Measurements from ENCODE around the gene SHQ1.
"Not testable (repeated sequence)": the region's sequence is repeated elsewhere in the genome, so short reads cannot be mapped to it uniquely, and the experiment has no call there.

SHQ1 gene

DNA sequence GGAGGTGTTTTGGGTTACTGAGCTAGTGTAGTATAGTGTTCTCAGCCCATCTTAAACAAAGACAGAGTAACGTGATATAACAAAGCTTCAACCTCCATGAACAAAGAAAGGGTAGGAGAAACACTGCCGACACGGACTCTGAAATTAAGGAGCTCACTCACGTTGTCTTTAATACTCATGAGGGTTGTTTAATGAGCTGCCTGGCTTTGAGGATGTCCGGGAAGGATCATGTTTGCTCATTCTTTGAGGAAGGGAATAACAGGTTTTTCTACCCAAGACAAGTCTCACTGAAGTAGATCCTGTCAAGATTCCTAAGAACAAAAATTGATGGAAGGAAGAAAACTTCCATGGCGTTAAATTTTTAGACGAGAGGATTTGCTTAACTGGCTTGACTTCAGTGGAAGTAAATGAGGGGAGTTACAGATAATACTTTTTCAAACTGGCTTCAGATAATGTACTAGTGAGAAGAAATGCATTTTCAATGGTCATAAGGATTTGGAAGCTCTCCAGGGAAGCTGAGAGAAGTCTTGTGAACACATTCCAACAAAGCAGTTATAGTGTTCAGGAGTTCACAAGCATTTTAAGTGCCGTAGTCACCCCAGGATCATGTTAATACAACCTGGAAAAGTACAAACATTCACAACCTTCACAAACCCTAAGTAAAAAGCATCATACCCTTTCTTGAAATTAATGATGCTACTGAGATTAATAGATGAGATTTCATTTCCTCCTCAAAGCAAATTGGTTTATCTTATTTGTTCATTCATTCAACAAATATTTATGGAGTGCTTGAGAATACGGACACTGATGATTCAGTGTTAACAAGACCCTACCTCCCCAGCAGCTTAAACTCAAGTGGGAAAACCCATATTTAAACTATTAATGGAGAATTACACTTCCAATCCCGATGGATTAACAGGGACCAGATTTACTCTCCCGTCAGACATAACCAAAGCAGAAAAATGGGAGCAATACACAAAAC is 101.5 kb downstream of the SHQ1 start:
- no peak for DNase-seq

DNA sequence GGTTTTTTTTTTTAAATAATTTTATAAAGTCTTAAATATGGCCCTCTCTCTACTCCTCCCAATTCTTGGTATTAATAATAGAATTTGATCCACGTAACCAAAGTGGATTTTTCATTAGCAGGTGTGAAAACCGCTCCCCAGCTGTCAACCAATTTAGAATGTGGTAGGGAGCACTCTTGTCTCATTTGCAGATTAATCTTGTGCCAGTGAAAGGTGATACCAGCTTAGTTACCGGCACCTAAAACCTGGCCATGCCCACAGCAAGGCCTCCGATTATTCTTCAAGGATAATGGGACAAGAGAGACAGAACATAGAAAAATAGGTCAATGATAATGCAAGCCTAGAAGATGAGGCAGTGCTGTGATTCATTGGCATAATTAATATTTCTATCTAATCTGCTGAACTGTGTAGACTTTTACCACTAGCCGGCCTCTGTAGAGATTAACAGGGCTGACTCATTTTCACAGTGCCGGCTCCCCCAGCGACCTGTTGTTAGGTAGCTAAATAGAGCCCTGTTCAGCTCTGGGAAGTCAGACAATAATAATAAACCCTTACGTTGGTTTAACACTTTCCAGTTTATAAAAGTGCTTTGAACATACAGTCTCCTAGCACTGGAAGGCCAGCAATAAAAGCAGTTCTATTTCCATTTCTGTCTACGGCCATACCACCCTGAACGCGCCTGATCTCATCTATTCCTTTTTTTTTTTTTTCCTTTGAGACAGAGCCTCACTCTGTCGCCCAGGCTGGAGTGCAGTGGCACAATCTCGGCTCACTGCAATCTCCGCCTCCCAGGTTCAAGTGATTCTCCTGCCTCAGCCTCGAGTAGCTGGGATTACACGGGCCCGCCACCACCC is 102.9 kb downstream of the SHQ1 start:
- no peak for DNase-seq

DNA sequence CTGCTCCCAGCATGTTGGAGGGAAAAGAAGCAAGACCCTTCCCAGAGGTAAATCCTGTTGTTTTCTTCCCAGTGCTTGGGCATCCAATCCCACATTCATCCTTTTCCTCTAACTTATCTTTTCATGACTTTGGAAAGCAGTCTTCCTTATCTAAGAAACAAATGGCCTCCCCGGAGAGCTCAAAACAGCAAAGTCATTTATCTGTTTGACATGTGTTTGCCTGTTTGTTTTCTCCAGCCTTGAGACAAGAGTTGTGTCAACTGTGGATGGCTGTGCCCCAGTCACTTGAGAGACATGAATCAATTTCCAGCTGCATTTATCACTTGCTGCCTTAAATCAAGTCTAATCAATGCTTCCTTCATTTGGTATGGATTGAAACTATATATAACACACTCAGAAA is 103.9 kb downstream of the SHQ1 start:
- DNase-seq = no peak

DNA sequence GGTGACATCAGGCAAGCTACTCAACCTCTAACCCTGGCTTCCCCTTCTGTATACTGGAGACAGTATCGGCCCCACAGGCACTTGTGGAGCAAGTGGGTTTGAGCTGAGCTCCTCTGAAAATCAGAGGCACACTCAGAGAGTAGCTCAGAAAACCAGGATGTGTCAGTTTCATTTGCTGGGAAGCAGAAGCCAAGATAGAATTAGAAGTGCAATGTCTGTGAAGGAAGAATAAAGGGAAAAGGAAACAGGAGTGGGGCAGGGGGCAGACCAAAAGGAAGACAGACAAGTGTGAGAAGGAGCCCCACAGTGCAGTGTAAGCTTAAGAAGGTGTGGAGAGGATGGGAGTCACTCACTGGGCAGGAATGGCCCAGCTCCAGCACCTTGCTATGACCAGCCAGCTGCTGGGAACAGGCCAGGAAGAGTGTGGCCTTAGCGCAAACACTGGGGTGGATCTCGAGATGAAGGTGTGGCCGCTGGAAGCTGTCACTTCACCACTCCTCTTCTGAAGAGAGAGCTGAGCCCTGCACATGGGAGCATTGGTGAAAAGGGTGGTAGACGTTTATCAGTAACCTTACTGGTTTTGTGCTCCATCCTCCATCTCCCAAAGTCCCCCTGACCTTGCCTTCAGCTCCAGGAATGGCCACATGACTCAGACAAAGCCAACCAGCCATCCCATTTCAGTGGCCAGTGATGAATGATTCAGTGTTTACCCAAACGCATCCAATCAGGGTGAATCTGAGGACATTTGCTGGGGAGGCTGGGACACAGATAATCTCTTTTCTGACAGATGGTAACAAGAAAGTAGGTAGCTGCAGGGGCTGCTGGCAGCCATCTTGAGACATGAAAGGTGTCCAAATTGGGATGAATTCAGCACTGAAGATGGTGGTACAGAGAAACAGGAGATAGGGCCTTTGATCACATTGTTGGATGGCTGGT is 108.4 kb downstream of the SHQ1 start:
- DNase-seq = no peak

DNA sequence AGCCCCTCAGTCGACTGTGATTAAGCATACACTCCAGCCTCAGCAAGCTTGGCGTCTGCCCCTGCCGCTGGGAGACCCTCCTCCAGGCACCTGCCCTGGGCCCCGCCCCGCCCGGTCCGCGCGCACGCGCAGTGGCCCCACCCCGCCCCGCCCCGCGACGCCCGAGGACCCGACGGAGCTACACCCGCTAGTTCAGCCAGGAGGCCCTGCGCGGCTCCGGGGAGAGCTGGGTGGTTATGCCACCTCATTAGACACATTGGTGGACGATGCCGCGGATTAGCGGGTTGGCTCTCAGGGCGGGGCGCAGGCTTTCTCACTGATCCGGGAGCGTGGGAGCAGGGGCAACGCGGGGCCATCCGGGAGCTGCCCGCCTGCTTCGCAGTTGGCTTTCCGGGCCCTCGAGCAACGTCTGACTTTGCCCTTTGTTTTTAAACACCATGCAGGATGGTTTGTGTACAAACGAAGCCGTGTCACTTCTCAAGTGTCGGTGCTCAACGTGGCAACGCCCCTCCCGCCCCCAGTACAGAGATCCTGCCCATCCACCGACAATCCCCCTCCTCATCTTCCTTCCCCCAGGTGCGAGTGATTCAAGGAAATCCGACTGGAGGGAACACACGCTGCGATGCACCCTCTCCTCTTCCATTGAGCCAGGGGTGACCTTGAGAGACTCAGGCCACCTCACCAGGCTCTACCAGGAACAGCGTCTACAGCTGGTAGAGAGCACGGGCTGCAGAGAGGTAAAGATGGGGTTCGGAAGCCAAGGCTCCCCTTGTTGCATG is 109.3 kb downstream of the SHQ1 start:
- peak; percentile 72 for DNase-seq

DNA sequence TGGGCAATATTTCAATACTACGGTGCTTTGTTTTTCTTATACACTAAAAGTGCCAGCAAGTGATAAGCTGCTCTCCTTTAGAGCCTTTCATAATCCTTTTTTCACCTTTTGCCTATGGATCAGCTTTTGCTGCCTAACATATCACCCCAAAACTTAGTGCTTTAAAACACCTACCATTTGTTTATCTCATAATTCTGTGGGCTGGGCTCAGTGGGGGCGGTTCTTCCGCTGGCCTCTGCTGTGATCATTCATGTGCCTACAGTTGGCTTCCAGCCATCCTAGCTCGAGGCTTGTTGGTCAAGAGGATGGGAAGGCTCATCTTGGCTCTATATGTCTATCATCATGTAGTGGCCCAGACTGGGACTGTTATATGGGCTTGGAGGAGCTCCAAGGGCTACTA is 113.2 kb downstream of the SHQ1 start:
- DNase-seq = not testable (repeated sequence)

DNA sequence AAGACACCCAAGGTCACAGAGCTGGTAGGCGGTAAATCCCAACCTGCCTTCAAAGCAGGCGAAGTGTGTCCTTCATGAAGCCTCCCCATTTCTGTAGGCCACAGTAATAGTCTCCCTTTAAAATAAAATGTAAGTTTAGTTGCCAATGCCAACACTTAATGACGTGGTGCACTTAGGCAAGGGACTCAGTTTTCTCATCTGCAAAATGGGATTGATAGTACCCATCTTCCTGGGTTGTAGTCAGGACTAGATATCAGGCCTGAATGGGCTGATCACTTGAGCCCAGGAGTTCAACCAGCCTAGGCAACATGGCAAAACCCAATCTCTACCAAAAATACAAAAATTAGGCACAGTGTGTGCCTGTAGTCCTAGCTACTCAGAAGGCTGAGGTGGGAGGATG is 114.6 kb downstream of the SHQ1 start:
- no peak for DNase-seq

DNA sequence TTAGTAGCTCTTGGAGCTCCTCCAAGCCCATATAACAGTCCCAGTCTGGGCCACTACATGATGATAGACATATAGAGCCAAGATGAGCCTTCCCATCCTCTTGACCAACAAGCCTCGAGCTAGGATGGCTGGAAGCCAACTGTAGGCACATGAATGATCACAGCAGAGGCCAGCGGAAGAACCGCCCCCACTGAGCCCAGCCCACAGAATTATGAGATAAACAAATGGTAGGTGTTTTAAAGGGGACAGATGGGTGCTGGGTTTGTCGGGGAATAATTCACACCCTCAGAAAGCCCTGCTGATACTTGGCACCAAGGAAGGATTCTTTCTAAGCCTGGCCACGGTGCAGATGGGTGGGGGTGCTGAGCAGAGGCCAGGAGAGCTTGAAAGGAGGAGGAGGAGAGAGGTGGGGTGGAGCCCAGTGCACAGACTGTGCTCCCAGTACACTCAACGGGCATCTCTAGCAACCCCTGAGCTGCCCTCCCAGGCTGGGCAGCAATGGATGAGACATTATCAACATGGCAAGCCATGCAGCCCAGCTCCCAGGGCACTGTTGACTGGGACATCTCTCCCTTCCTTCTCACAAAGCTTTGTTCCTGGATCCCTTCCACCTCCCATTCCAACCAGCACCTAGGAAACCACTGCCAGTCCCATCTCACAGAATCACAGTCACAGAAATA is 115.4 kb downstream of the SHQ1 start:
- not testable (repeated sequence) for DNase-seq

DNA sequence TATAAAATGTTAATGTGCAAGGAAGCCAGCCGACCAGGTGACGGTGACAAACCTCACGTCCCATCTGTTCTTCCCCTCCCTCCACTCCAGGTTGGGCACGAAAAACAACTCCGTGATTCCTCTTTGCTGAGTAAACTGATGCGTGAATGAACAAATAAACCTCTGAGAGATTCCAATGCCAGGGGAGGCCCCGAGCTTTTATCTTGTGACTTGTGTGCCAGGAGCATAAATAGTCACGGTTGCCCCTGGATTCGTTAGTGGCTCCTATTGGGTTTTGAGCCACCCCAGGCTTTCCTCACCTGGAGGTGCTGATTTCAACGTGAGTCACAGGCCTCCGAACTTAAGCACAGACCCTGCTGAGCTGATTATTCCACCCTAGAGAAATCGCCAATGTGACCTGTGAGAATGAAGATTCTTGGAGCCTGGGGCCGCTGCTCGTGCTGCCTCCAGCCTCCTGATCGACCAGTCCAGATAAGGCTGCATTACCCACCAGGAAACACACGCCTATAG is 119.2 kb downstream of the SHQ1 start:
- no peak for DNase-seq

DNA sequence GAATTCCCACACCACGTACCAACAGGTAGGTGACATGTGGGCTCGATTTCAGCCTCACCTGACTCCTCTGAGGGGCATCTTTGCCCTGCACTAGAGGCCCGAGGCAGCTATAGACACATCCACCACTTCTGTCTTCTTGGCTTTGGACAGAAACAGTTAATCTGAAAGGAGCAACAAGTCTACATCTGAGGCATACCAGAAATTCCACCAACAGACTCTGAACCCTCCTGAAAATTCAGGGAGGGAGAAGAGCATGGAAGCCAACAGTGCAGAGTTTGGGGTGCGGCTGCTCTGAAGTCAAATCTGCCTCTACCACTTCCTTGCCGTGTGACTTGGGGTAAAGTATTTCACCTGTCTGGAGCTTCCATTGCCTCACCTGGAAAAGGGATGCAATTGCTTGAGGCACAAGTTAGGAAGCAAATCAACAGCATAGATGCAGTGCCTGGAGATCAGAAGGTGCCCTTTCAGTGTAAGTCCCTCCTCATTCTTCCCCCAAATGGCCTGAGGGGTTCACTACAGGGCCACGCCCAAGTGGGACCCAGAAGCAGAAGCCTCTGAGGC is 119.8 kb downstream of the SHQ1 start:
- DNase-seq = no peak

DNA sequence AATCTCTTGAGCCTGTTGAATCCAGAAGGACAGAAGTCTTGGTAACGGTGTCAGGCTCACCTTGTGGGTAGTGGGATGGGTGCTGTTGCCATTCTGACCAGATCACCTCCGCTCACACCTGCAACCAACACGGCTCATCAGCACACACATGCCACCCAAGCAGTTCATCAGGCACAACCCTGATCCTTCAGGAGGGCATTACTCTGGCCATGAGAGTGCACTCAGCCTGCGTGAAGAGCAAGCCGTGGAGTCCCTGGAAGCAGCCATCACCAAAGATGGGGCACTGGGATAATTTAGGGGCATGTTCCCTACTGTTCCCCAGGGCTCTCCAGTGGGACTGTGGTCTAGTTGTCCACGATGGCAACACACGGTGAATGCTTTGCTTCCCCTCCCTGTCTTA is 120.5 kb downstream of the SHQ1 start:
- no peak for DNase-seq

DNA sequence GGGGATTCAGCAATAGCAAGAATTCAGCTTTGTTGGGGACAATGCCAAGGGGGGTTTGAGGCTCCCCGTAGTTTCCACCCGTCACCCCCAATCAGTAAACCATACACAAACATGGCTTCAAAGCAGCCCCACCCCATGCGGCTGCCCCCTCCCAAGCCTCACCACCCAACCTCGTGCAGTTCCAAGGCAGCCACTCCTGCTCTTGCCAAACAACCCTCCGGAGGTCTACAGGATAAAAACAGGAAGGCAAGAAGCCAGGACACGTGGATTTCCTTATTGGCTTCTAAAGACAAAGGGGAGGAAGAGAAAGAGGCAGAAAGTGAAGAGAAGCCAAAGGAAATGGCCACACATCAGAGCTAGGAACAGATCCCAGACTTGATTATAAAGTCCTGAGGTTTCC is 121.1 kb downstream of the SHQ1 start:
- DNase-seq = no peak

DNA sequence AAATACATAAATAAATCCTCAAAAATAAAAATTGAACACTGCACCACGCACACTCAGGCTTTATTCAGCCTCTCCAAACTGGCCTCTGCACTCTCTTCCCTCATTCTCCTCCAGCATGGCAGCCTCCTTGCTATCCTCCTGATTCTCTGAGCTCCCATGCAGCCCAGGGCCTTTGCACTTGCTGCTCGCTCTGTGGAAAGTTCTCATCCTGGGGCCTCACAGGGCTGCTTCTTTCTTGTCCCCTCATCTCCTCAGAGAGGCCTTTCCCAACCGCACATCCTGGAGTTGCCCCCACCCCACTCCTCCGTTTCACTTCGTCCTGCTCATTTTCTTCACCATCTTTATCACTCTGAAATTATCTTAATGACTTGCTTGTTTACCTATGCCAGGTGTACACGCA is 123.0 kb downstream of the SHQ1 start:
- no peak for DNase-seq

DNA sequence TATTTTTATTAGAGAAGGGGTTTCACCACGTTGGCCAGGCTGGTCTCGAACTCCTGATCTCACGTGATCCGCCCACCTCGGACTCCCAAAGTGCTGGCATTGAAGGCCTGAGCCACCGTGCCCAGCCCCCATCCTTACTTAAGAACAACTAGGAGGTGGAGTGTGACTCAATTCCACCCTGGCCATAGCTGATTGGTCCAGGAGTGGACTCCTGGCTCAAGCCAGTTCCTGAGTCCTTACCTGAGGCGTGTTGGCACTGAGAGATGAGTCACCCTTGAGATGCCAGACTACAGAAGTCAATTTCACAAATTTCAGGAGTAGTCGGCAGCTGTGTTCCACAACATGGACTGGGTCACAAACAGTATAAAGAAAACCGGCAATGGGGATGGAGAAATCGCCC is 124.2 kb downstream of the SHQ1 start:
- DNase-seq = no peak

DNA sequence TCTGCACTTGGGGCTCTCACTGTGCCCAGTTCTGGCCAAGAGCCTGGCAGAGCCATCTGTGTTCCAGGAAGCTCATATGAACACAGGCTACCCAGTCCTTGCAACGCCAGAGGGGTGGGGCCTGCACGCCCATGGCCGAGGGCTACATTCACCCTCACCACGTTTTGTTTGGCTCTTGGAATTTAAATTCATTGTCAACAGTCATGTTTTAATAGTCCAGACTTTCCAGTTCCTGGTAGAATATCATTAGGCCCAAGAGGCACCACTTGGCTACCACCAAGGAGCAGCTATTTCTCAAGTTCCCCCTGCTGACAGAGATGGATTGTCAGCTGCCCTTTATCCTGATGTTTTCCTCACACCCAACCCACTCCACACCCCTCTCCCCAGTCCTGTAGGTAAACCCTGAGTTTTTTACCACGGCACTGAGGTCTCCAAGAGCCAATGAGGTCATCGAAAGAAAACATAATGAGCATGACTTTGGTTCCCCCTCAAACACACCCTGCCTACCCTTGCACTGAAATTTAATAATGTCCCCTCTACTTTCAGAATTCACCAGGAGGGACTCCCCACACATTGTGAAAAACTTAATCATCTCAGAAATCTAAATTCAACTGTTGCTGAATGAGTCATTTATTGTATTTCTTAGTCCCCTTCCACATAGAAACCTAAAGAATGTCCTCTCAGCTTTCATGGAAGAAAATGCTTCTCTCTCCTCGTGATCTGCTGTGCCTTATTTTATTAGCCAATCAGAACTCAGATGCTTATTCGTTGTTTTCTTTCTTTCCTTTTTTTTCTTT is 125.1 kb downstream of the SHQ1 start:
- no peak for DNase-seq

DNA sequence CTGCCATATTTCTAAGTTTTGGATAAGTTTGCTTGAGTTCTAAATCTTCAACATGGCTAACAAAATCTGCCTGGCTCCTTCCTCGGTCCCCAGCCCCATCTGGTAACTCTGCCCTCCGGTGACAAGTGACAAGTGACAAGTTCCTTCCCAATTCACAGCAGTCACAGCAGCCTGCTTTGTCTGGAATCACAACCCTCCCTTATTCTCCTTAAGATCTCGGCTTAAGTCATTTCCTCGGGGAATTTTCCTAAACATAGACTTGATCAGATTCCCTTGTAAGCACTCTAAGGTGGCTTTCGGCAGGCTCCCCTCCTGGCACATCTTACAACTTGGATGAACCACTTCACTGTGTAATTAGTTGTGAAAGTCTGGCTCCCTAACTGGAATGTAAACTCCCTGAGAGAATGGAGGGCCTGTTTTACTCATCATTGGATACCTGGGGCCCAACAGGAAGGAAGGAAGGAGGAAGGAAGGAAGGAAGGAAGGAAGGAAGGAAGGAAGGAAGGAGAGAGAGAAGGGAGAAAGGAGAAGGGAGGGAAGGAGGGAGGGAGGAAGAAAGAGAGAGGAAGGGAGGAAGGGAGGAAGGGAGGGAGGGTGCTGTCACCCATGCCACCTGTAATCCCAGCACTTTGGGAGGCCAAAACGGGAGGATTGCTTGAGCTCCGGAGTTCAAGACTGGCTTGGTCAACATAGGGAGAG is 126.4 kb downstream of the SHQ1 start:
- DNase-seq = no peak

DNA sequence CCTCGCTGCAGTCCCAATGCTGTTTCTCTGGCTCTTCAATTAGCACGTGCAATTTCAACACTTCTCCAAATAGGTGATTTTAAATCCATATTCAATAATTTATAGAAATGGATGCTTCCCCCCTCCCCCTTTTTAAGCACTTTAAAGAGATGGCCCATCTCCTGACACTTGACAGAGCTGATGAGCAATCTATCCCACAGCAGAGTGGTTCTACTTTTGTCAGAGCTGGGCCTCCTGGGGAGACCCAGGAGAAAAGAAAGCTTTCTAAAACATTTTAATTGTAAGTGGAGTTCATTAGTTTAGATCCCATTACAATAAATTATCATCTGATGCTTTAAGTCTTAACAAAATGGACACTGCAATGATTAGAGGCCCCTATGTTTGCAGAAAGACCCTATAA is 127.7 kb downstream of the SHQ1 start:
- DNase-seq = no peak

DNA sequence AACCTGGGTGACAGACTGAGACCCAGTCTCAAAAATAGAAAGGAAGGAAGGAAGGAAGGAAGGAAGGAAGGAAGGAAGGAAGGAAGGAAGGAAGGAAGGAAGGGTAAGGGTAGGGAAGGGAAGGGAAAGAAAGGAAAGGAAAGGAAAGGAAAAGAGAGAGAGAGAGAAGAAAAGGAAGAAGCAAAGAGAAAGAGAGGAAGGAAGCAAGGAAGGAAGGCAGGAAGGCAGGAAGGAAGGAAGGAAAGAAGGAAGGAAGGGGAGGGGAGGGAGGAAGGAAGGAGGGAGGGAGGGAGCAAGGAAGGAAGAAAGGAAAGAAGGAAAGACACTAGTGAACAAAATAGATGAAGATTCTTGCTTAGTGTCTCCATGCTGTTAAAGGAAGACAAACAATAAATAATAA is 129.1 kb downstream of the SHQ1 start:
- DNase-seq = no peak

DNA sequence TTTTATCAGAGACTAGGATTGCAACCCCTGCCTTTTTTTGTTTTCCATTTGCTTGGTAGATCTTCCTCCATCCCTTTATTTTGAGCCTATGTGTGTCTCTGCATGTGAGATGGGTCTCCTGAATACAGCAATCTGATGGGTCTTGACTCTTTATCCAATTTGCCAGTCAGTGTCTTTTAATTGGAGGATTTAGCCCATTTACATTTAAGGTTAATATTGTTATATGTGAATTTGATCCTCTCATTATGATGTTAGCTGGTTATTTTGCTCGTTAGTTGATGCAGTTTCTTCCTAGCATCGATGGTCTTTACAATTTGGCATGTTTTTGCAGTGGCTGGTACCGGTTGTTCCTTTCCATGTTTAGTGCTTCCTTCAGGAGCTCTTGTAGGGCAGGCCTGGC is 134.1 kb downstream of the SHQ1 start:
- DNase-seq = not testable (repeated sequence)
